Camera-type eye (tissue), 1 donor: ENCODE data around the gene C6orf47. TPM values are rescaled to one million over a fixed set of nuclear protein-coding genes. Genes with fewer than 3 reads are reported as not detected.

ENCODE experiments used
- total RNA-seq: library from RNA; depleted of rRNA; stranded (reverse); fragments of >200 nt; gene quantifications from one replicate; pipeline ENCODE4 v1.2.3, GENCODE V29; 2014

C6orf47 gene, protein sequence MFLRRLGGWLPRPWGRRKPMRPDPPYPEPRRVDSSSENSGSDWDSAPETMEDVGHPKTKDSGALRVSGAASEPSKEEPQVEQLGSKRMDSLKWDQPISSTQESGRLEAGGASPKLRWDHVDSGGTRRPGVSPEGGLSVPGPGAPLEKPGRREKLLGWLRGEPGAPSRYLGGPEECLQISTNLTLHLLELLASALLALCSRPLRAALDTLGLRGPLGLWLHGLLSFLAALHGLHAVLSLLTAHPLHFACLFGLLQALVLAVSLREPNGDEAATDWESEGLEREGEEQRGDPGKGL
- 19.6 TPM for total RNA-seq

DNA sequence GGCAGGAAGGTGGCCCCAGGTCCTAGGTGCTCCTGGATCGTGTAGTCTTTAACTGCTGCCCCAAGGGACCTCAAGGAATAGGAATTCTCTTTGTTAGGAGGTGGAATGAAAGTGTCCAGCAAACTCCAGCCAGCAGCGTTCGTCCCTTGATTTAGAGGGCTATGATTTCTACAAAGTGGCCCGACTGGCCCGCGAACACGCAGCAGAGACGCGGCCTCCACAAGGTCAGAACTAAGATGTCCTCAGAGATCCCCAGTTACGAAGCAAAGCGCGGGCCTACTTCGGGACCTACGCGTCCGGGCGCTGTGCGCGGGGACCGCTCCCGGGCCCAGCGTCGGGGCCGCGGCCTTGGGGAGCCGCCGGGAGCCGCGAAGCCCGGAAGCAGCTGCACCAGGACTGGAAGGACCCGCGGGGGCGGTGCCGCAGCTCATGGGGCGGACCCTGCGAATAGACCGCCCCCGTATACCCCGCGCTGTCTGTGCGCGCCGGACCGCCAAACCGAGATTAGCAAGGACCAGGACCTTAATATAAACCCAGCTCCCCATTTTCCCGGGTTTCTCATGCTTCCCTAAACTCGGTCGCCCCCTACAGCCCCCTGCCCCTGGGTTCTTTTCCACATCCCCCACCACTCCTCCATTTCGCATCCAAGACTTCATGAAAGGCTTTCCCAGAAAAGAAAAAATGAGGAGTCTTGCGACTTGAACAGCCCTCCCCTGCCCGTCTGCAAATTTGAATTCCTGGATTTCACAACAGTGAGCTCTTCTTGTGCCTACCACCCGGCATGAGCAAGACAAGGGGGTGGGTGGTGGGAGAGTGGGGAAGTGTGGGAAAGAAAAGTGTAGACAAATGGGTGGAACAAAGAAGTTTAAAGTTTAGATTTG is at the start of gene C6orf47:
TSS of gene C6orf47 (minus strand) at position 398 of the 881 bp plus-strand sequence. CDS start 831 bp downstream, outside the sequence.

DNA sequence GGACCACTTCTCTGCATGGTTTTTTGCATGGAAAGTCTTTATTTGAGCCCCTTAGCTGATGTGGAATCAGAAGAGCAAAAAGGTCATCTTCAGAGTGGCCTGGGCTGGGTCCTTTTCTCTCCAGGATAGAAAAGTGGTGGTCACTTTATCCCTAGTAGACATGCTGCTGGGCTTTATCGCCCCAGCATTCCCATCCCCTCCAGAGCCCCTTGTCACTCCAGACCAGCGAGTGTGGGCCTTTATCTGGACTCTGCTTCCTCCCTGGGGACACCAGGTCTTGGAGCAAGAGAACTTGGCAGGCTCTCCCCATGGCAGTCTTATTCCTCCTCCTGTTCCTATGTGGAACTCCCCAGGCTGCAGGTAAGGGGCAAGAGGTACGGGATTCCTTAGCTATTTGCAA is 46.0 kb upstream of the C6orf47 start, which contains the start of gene LY6G6F:
TSS of gene LY6G6F (plus strand) at position 268 of the 400 bp plus-strand sequence. CDS start at position 309, 41 bp downstream.

GRCh38 chr6:31702819-31703716 is 42.5 kb upstream of the C6orf47 start, which contains the start of gene ABHD16A:
Gene ABHD16A (minus strand): TSS chr6:31703324. CDS start chr6:31703281, 43 bp downstream.

GRCh38 chr6:31680226-31681134 is 19.9 kb upstream of the C6orf47 start, which contains the start of gene LY6G5C:
Gene LY6G5C (minus strand): TSS chr6:31681067. CDS start chr6:31680373, 694 bp downstream.

DNA sequence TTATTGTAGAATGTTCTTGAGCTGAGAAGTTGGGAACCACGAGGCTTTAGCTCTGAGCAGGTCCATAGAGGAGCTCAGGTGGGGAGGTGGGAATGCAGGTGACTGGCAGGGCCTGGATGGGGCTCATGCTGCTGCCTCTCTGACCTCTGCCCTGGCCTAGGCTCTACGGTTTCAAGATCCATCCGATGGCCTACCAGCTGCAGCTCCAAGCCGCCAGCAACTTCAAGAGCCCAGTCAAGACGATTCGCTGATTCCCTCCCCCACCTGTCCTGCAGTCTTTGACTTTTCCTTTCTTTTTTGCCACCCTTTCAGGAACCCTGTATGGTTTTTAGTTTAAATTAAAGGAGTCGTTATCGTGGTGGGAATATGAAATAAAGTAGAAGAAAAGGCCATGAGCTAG is 9.1 kb upstream of the C6orf47 start, which contains the start of gene LY6G5B:
TSS of gene LY6G5B (plus strand) at position 301 of the 400 bp plus-strand sequence. CDS start 975 bp downstream, outside the sequence.

DNA sequence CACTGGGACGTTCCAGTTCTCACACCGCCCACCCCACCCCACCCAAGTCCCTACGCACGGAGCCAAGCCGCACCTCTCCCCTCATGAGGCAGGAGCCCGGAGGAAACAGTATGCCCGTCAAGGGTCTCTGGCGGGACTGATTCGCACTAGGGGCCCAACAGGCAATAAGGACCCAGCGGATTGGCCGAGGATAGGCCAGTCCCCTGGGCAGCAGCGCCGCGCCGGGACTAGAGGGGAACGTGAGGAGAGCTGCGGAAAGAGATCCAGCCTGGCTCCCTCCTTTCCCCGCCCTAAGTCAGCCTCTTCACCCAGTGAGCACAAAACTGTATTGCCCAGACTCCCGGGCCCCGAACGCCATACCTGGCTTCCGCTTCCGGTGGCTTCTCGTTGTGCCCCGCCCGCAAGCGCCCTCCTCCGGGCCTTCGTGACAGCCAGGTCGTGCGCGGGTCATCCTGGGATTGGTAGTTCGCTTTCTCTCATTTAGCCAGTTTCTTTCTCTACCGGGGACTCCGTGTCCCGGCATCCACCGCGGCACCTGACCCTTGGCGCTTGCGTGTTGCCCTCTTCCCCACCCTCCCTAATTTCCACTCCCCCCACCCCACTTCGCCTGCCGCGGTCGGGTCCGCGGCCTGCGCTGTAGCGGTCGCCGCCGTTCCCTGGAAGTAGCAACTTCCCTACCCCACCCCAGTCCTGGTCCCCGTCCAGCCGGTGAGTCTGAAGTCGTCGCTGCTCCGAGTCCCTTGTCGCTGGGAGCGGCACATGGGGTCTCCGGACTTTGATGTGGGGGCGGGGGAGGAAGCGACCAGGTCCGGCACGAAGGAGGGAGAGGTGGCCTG is 5.1 kb upstream of the C6orf47 start, which contains the start of gene CSNK2B:
TSS of gene CSNK2B (plus strand) at position 580 of the 836 bp plus-strand sequence. CDS start 752 bp downstream, outside the sequence.

DNA sequence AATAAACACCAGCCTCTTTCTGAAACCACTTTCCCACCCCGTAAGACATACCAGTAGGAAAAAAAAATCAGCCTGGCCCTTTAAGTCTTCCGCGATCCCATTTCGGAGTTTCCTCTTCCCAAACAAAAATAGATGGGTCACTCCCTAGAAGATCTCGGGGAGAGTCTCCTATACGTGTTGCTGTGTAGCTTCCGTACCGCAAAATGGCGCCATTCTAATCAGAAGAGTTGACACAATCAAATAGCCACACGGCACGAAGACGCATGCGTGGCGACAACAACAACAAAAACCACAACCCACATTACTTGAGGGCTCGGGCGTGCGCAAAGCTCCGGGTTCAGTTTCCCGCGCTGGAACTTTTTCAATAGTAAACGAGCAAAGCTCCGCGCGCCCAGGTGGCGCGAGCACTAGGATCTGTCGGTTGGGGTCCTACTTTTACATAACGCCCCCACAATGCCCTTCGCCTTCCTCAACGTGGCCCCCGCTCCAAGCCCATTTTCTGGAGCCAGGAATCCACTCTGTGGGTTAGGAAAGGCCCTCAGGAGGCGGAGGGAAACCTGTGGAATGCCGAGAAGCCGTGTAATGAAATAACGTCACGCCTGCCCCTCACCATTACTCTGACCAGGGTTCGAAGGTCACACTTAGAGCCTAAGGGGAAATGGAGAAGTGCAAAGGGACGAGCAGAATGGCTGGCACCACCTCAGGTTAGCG is 4.4 kb upstream of the C6orf47 start, which contains the start of gene GPANK1:
TSS of gene GPANK1 (minus strand) at position 208 of the 711 bp plus-strand sequence. CDS start 519 bp downstream, outside the sequence.

GRCh38 chr6:31655349-31656237 is 5.0 kb downstream of the C6orf47 start, which contains the start of gene APOM:
Gene APOM (plus strand): TSS chr6:31655894. CDS start chr6:31655967, 73 bp downstream.

GRCh38 chr6:31620586-31621319 is 39.8 kb downstream of the C6orf47 start, which contains the start of gene PRRC2A:
Gene PRRC2A (plus strand): TSS chr6:31620715. CDS start chr6:31622790, 2,075 bp downstream.

DNA sequence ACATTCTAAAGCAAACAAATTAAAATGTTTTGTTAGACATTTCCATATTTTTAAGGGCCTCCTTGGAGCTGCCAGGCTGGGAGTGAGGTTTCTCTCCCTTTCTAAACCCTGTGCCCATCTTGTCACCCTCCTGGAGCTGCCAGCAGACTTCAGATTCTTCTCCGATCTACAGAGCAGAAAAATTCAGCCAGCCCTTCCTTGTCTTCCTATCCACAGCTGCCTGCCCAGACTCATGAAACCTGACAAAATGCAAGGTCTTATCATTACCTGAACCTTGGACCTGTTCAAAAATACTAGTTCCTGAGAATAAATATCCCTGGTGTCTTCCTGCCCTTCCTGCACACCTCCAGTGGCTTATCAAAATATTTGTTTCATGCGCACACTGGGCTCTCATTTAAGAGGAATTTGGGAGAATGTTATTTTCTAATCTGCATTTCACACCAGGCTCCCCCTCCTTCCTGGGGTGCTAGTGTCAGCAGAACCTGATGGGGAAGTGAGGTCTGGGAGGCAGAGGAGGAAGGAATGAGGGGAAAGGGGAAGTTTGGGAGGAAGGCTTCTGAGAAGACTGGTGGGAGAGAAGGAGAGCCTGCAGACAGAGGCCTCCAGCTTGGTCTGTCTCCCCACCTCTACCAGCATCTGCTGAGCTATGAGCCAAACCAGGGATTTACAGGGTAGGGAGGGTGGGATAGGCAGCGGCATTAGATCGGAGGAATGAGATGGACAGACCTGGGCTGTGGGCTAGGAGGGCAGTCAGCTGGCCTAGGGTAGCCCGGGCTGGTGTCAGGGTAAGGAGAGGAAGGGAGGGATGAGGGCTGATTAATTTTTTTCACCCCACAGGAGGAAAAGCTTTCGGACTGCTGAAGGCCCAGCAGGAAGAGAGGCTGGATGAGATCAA is 45.6 kb downstream of the C6orf47 start, which contains the start of gene AIF1:
TSS of gene AIF1 (plus strand) at position 551 of the 895 bp plus-strand sequence. CDS start at position 647, 96 bp downstream.

Other genes with a start within 250 kb of the C6orf47 start
- 2.8 TPM for gene MICB, start 162.6 kb downstream of the C6orf47 start, total RNA-seq
- not detected for gene MCCD1, start 131.8 kb downstream of the C6orf47 start, total RNA-seq
- 327 TPM for gene DDX39B, start 118.8 kb downstream of the C6orf47 start, total RNA-seq
- gene ATP6V1G2, start 114.2 kb downstream of the C6orf47 start, total RNA-seq: 19.2 TPM
- 21.8 TPM for gene NFKBIL1, start 113.2 kb downstream of the C6orf47 start, total RNA-seq
- not detected for gene LTA, start 88.5 kb downstream of the C6orf47 start, total RNA-seq
- not detected for gene TNF, start 85.2 kb downstream of the C6orf47 start, total RNA-seq
- gene LTB, start 78.4 kb downstream of the C6orf47 start, total RNA-seq: 1.4 TPM
- 11.2 TPM for gene LST1, start 74.5 kb downstream of the C6orf47 start, total RNA-seq
- not detected for gene NCR3, start 67.8 kb downstream of the C6orf47 start, total RNA-seq
- 10.5 TPM for gene AIF1, start 45.5 kb downstream of the C6orf47 start, total RNA-seq
- gene PRRC2A, start 40.1 kb downstream of the C6orf47 start, total RNA-seq: 88.1 TPM
- 226 TPM for gene BAG6, start 8.1 kb downstream of the C6orf47 start, total RNA-seq
- 1.0 TPM for gene APOM, start 4.9 kb downstream of the C6orf47 start, total RNA-seq
- 18.6 TPM for gene GPANK1, start 4.2 kb upstream of the C6orf47 start, total RNA-seq
- 108 TPM for gene CSNK2B, start 5.3 kb upstream of the C6orf47 start, total RNA-seq
- gene LY6G5B, start 9.2 kb upstream of the C6orf47 start, total RNA-seq: 2.3 TPM
- gene LY6G5C, start 20.3 kb upstream of the C6orf47 start, total RNA-seq: 1.9 TPM
- 53.2 TPM for gene ABHD16A, start 42.5 kb upstream of the C6orf47 start, total RNA-seq
- not detected for gene LY6G6F, start 46.1 kb upstream of the C6orf47 start, total RNA-seq
- gene LY6G6D, start 54.6 kb upstream of the C6orf47 start, total RNA-seq: not detected
- gene LY6G6C, start 61.0 kb upstream of the C6orf47 start, total RNA-seq: not detected
- gene MPIG6B, start 62.6 kb upstream of the C6orf47 start, total RNA-seq: 0.55 TPM
- gene DDAH2, start 68.5 kb upstream of the C6orf47 start, total RNA-seq: 108 TPM
- gene CLIC1, start 75.8 kb upstream of the C6orf47 start, total RNA-seq: 89.1 TPM
- 16.5 TPM for gene MSH5, start 79.2 kb upstream of the C6orf47 start, total RNA-seq
- gene SAPCD1, start 101.9 kb upstream of the C6orf47 start, total RNA-seq: 3.8 TPM
- gene VWA7, start 116.5 kb upstream of the C6orf47 start, total RNA-seq: 0.88 TPM
- gene VARS1, start 135.0 kb upstream of the C6orf47 start, total RNA-seq: 43.6 TPM
- gene LSM2, start 146.2 kb upstream of the C6orf47 start, total RNA-seq: 21.4 TPM
- gene HSPA1L, start 154.5 kb upstream of the C6orf47 start, total RNA-seq: 4.8 TPM
- gene HSPA1A, start 154.8 kb upstream of the C6orf47 start, total RNA-seq: 744 TPM
- 869 TPM for gene HSPA1B, start 167.0 kb upstream of the C6orf47 start, total RNA-seq
- 32.8 TPM for gene NEU1, start 202.0 kb upstream of the C6orf47 start, total RNA-seq
- 3.0 TPM for gene SLC44A4, start 218.2 kb upstream of the C6orf47 start, total RNA-seq
- gene EHMT2, start 236.9 kb upstream of the C6orf47 start, total RNA-seq: 86.3 TPM
- gene ZBTB12, start 241.3 kb upstream of the C6orf47 start, total RNA-seq: 17.9 TPM